Measurements from ENCODE around the gene PPIP5K1. TPM values are rescaled to one million over a fixed set of nuclear protein-coding genes. Genes with fewer than 3 reads are reported as not detected.
A peak's percentile ranks its signal among the peaks of the same experiment; 100 is the strongest.

PPIP5K1 gene
- total RNA-seq, 2 donors from 2014 or later = 27.8 to 51.3 TPM

GRCh38 chr15:43511012-43511885, 78.8 kb downstream of the PPIP5K1 start:
- DNase-seq (ENCODE audit: low spot score in 2 of 2) = peak in 1 of 2 donors; percentile 20
- ATAC-seq = peak in 1 of 2 donors; percentile 12
- H3K9me3 Mint-ChIP-seq = no peaks in the 10 kb centered on the region
- no peaks in the 10 kb centered on the region for H3K36me3 Mint-ChIP-seq
- peak overlapping the region; percentile 40 to 86 for H3K27ac Mint-ChIP-seq

GRCh38 chr15:43510200-43511011, 79.6 kb downstream of the PPIP5K1 start:
- DNase-seq (ENCODE audit: low spot score in 2 of 2) = peak; percentile 96 to 98
- H3K9me3 Mint-ChIP-seq = no peaks in the 10 kb centered on the region
- peak overlapping the region; percentile 86 to 90 for H3K27ac Mint-ChIP-seq
- H3K36me3 Mint-ChIP-seq = no peaks in the 10 kb centered on the region
- ATAC-seq = peak; percentile 97

GRCh38 chr15:43509660-43510199, 80.3 kb downstream of the PPIP5K1 start:
- no peaks in the 10 kb centered on the region for H3K36me3 Mint-ChIP-seq
- peak overlapping the region; percentile 17 to 86 for H3K27ac Mint-ChIP-seq
- DNase-seq (ENCODE audit: low spot score in 2 of 2) (no peak), ATAC-seq (no peak)
- no peaks in the 10 kb centered on the region for H3K9me3 Mint-ChIP-seq

GRCh38 chr15:43508991-43509659, 80.9 kb downstream of the PPIP5K1 start:
- Mint-ChIP-seq H3K27ac (no peak overlapping the region), H3K9me3 (no peaks in the 10 kb centered on the region), H3K36me3 (no peaks in the 10 kb centered on the region)
- ATAC-seq (no peak), DNase-seq (ENCODE audit: low spot score in 2 of 2) (no peak)

GRCh38 chr15:43508421-43508820, 81.6 kb downstream of the PPIP5K1 start:
- no peak overlapping the region for H3K27ac Mint-ChIP-seq
- DNase-seq (ENCODE audit: low spot score in 2 of 2) (no peak), ATAC-seq (no peak)
- no peaks in the 10 kb centered on the region for H3K9me3 Mint-ChIP-seq
- no peaks in the 10 kb centered on the region for H3K36me3 Mint-ChIP-seq

GRCh38 chr15:43505738-43506137, 84.3 kb downstream of the PPIP5K1 start:
- DNase-seq (ENCODE audit: low spot score in 2 of 2) (no peak), ATAC-seq (no peak)
- no peak overlapping the region for H3K27ac Mint-ChIP-seq
- no peaks in the 10 kb centered on the region for H3K36me3 Mint-ChIP-seq
- H3K9me3 Mint-ChIP-seq = no peaks in the 10 kb centered on the region

GRCh38 chr15:43499635-43500034, 90.4 kb downstream of the PPIP5K1 start:
- Mint-ChIP-seq H3K27ac (no peak overlapping the region), H3K9me3 (no peaks in the 10 kb centered on the region), H3K36me3 (no peaks in the 10 kb centered on the region)
- peak in 1 of 2 donors; percentile 24 for ATAC-seq
- no peak for DNase-seq (ENCODE audit: low spot score in 2 of 2)

- no peak for ATAC-seq
- H3K9me3 Mint-ChIP-seq = no peaks in the 10 kb centered on the region
- no peak overlapping the region for H3K27ac Mint-ChIP-seq
- DNase-seq (ENCODE audit: low spot score in 2 of 2) = no peak
- H3K36me3 Mint-ChIP-seq = no peaks in the 10 kb centered on the region
Measured at GRCh38 chr15:43498990-43499389, 91.0 kb downstream of the PPIP5K1 start.

GRCh38 chr15:43493703-43494472, 96.1 kb downstream of the PPIP5K1 start:
- H3K36me3 Mint-ChIP-seq = peaks cover 6% of the 10 kb centered on the region in 2 donors
- DNase-seq (ENCODE audit: low spot score in 2 of 2) (no peak), ATAC-seq (no peak)
- peak overlapping the region in 1 of 2 donors; percentile 87 for H3K27ac Mint-ChIP-seq
- H3K9me3 Mint-ChIP-seq = no peaks in the 10 kb centered on the region

GRCh38 chr15:43492673-43493601, 97.1 kb downstream of the PPIP5K1 start, which contains the start of gene TP53BP1:
TP53BP1 (minus strand) TSS chr15:43493156; CDS start chr15:43493043, 113 bp downstream.
- H3K36me3 Mint-ChIP-seq = peaks cover 6% of the 10 kb centered on the region in 2 donors
- no peaks in the 10 kb centered on the region for H3K9me3 Mint-ChIP-seq
- ATAC-seq = peak; percentile 99 to 100
- H3K27ac Mint-ChIP-seq = peak within 1 kb of the TSS; percentile 87 to 98
- DNase-seq (ENCODE audit: low spot score in 2 of 2) = peak; percentile 92 to 93

- Mint-ChIP-seq H3K27ac (peak overlapping the region; percentile 87 to 98), H3K36me3 (peaks cover 6% of the 10 kb centered on the region in 2 donors), H3K9me3 (no peaks in the 10 kb centered on the region)
- ATAC-seq (no peak), DNase-seq (ENCODE audit: low spot score in 2 of 2) (no peak)
Measured at GRCh38 chr15:43492266-43492665, 97.7 kb downstream of the PPIP5K1 start.

- no peaks in the 10 kb centered on the region for H3K9me3 Mint-ChIP-seq
- H3K27ac Mint-ChIP-seq = no peak overlapping the region
- ATAC-seq (no peak), DNase-seq (ENCODE audit: low spot score in 2 of 2) (no peak)
- peaks cover 6% of the 10 kb centered on the region in 2 donors for H3K36me3 Mint-ChIP-seq
Measured at GRCh38 chr15:43489191-43489590, 100.8 kb downstream of the PPIP5K1 start.

- ATAC-seq = no peak
- Mint-ChIP-seq H3K27ac (no peak overlapping the region), H3K36me3 (peaks cover 6% of the 10 kb centered on the region in 2 donors), H3K9me3 (no peaks in the 10 kb centered on the region)
- DNase-seq (ENCODE audit: low spot score in 2 of 2) = no peak
Measured at GRCh38 chr15:43488790-43489189, 101.2 kb downstream of the PPIP5K1 start.

- no peaks in the 10 kb centered on the region for H3K9me3 Mint-ChIP-seq
Measured at GRCh38 chr15:43487271-43487895, 102.6 kb downstream of the PPIP5K1 start.

More at GRCh38 chr15:43487271-43487895, 102.6 kb downstream of the PPIP5K1 start:
- DNase-seq (ENCODE audit: low spot score in 2 of 2) (no peak), ATAC-seq (no peak)
- Mint-ChIP-seq H3K27ac (no peak overlapping the region), H3K36me3 (no peaks in the 10 kb centered on the region)

All from activated naive CD4-positive, alpha-beta T cell treated with anti-CD3 and anti-CD28 coated beads, Interleukin-2, amount 50 U/mL, for 72 hours (primary cell).